Mononuclear cell (primary cell): ENCODE results near the gene S100A5. TPM values are rescaled to one million over a fixed set of nuclear protein-coding genes. Genes with fewer than 3 reads are reported as not detected.

ENCODE experiments used
- H3K27me3 ChIP-seq: 2 replicates; pipeline ENCODE4 v1.6.0; 2011; ENCODE audit warnings: low read length, control low read depth; ENCODE audit not compliant: insufficient read depth
- H3K4me1 ChIP-seq: 2 replicates; pipeline ENCODE4 v1.5.1; 2011; ENCODE audit warnings: mild to moderate bottlenecking, low read length, control low read depth; ENCODE audit not compliant: insufficient read depth
- H3K4me3 ChIP-seq: 2 replicates; pipeline ENCODE4 v1.5.1; 2011; ENCODE audit warnings: mild to moderate bottlenecking, low read length, moderate library complexity
- H3K9me3 ChIP-seq: 2 replicates; pipeline ENCODE4 v1.5.1; 2011; ENCODE audit warnings: low read depth, mild to moderate bottlenecking, control low read depth, low read length
- total RNA-seq: library from RNA; depleted of rRNA; stranded (reverse); fragments of >200 nt; gene quantifications from one replicate; pipeline ENCODE4 v1.2.3, GENCODE V29; 2012

The S100A5 gene
- total RNA-seq, 1 donor: not detected

- H3K4me1 ChIP-seq: peaks cover 99% of the 10 kb centered on the region
- peak within 1 kb of the TSS; percentile 82 for H3K4me3 ChIP-seq
- no peaks in the 10 kb centered on the region for H3K27me3 ChIP-seq
- H3K9me3 ChIP-seq: no peaks in the 10 kb centered on the region
Measured at GRCh38 chr1:153545067-153546055, 4.6 kb upstream of the S100A5 start, which contains the start of gene S100A4. TSS of gene S100A4 (minus strand) at chr1:153545806. CDS start at chr1:153544794, 1,012 bp downstream.

GRCh38 chr1:153544453-153545066 lies 3.8 kb upstream of the S100A5 start:
- H3K27me3 ChIP-seq: no peaks in the 10 kb centered on the region
- H3K9me3 ChIP-seq: no peaks in the 10 kb centered on the region
- peaks cover 100% of the 10 kb centered on the region for H3K4me1 ChIP-seq
- peak overlapping the region; percentile 82 for H3K4me3 ChIP-seq

- Histone ChIP-seq H3K27me3 (no peaks in the 10 kb centered on the region), H3K4me3 (peak overlapping the region; percentile 6), H3K4me1 (peaks cover 94% of the 10 kb centered on the region), H3K9me3 (no peaks in the 10 kb centered on the region)
Measured at GRCh38 chr1:153543736-153544135, 3.0 kb upstream of the S100A5 start.

- no peaks in the 10 kb centered on the region for H3K27me3 ChIP-seq
- H3K4me3 ChIP-seq: no peak overlapping the region
- peaks cover 92% of the 10 kb centered on the region for H3K4me1 ChIP-seq
- H3K9me3 ChIP-seq: no peaks in the 10 kb centered on the region
Measured at GRCh38 chr1:153542956-153543711, 2.4 kb upstream of the S100A5 start.

- H3K4me3 ChIP-seq: no peak overlapping the region
- H3K4me1 ChIP-seq: peaks cover 81% of the 10 kb centered on the region
- no peaks in the 10 kb centered on the region for H3K27me3 ChIP-seq
- no peaks in the 10 kb centered on the region for H3K9me3 ChIP-seq
Measured at GRCh38 chr1:153541641-153542590, 1.2 kb upstream of the S100A5 start.

- H3K9me3 ChIP-seq: no peaks in the 10 kb centered on the region
- H3K4me1 ChIP-seq: peaks cover 78% of the 10 kb centered on the region
- H3K4me3 ChIP-seq: no peak overlapping the region
- H3K27me3 ChIP-seq: no peaks in the 10 kb centered on the region
Measured at GRCh38 chr1:153539395-153540093, 1.2 kb downstream of the S100A5 start.

GRCh38 chr1:153538315-153538821 lies 2.4 kb downstream of the S100A5 start:
- Histone ChIP-seq H3K9me3 (no peaks in the 10 kb centered on the region), H3K4me3 (no peak overlapping the region), H3K27me3 (no peaks in the 10 kb centered on the region), H3K4me1 (peaks cover 78% of the 10 kb centered on the region)

- Histone ChIP-seq H3K27me3 (no peaks in the 10 kb centered on the region), H3K4me1 (peaks cover 78% of the 10 kb centered on the region)
Measured at GRCh38 chr1:153537376-153537730, 3.4 kb downstream of the S100A5 start.

GRCh38 chr1:153536671-153537375 lies 3.9 kb downstream of the S100A5 start:
- Histone ChIP-seq H3K4me3 (peak overlapping the region; percentile 78), H3K4me1 (peaks cover 78% of the 10 kb centered on the region), H3K9me3 (no peaks in the 10 kb centered on the region), H3K27me3 (no peaks in the 10 kb centered on the region)

More at GRCh38 chr1:153537376-153537730, 3.4 kb downstream of the S100A5 start:
- H3K9me3 ChIP-seq: no peaks in the 10 kb centered on the region
- no peak overlapping the region for H3K4me3 ChIP-seq

GRCh38 chr1:153536012-153536670 lies 4.6 kb downstream of the S100A5 start:
- Histone ChIP-seq H3K9me3 (no peaks in the 10 kb centered on the region), H3K4me1 (peaks cover 75% of the 10 kb centered on the region), H3K4me3 (peak overlapping the region; percentile 78), H3K27me3 (no peaks in the 10 kb centered on the region)

- Histone ChIP-seq H3K4me3 (peak within 1 kb of the TSS; percentile 78), H3K4me1 (peaks cover 68% of the 10 kb centered on the region), H3K27me3 (no peaks in the 10 kb centered on the region), H3K9me3 (no peaks in the 10 kb centered on the region)
Measured at GRCh38 chr1:153535242-153536011, 5.3 kb downstream of the S100A5 start, which contains the start of gene S100A6. TSS of gene S100A6 (minus strand) at chr1:153535991. CDS start at chr1:153535339, 652 bp downstream.

- Histone ChIP-seq H3K27me3 (no peaks in the 10 kb centered on the region), H3K4me1 (peaks cover 62% of the 10 kb centered on the region), H3K9me3 (no peaks in the 10 kb centered on the region), H3K4me3 (peak overlapping the region; percentile 78)
Measured at GRCh38 chr1:153534925-153535241, 5.9 kb downstream of the S100A5 start.
